ENCODE results near the gene CBX7.
A peak's percentile ranks its signal among the peaks of the same experiment; 100 is the strongest.

The CBX7 gene

DNA sequence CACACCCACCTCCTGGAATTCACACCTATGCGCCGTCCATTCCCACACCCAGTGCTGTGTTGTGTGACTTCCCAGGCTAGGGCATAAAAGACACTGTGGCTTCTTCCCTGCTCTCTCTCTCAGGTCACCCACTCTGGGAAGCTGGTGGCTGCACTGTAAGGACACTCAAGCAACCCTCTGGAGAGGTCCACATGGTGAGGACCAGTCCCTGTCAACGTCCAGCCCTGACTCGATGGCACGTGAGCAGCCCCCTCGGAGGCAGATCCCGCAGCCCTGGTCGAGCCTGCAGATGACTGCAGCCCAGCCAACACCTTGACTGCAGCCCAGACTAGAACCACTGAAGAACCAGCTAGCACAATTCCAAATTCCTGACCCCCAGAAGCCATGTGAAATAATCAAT, 16.2 kb downstream of the CBX7 start:
- H3K4me3 ChIP-seq (replicated peaks; ENCODE audit: low read depth, low read length) = no peak overlapping the region
- DNase-seq (ENCODE audit: extremely low read depth, insufficient read length) = no peak
- H3K36me3 ChIP-seq (ENCODE audit: control insufficient read depth, insufficient read depth, low read length) = peaks cover 3% of the 10 kb centered on the region
- H3K27me3 ChIP-seq (replicated peaks; ENCODE audit: control insufficient read depth, insufficient read depth, low read length) = no peaks in the 10 kb centered on the region
- TF ChIP-seq, protein P1, sequence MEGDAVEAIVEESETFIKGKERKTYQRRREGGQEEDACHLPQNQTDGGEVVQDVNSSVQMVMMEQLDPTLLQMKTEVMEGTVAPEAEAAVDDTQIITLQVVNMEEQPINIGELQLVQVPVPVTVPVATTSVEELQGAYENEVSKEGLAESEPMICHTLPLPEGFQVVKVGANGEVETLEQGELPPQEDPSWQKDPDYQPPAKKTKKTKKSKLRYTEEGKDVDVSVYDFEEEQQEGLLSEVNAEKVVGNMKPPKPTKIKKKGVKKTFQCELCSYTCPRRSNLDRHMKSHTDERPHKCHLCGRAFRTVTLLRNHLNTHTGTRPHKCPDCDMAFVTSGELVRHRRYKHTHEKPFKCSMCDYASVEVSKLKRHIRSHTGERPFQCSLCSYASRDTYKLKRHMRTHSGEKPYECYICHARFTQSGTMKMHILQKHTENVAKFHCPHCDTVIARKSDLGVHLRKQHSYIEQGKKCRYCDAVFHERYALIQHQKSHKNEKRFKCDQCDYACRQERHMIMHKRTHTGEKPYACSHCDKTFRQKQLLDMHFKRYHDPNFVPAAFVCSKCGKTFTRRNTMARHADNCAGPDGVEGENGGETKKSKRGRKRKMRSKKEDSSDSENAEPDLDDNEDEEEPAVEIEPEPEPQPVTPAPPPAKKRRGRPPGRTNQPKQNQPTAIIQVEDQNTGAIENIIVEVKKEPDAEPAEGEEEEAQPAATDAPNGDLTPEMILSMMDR (IDR thresholded peaks at IDR 0.05; ENCODE audit: insufficient read depth, low read length, poor library complexity, severe bottlenecking) = no peak

DNA sequence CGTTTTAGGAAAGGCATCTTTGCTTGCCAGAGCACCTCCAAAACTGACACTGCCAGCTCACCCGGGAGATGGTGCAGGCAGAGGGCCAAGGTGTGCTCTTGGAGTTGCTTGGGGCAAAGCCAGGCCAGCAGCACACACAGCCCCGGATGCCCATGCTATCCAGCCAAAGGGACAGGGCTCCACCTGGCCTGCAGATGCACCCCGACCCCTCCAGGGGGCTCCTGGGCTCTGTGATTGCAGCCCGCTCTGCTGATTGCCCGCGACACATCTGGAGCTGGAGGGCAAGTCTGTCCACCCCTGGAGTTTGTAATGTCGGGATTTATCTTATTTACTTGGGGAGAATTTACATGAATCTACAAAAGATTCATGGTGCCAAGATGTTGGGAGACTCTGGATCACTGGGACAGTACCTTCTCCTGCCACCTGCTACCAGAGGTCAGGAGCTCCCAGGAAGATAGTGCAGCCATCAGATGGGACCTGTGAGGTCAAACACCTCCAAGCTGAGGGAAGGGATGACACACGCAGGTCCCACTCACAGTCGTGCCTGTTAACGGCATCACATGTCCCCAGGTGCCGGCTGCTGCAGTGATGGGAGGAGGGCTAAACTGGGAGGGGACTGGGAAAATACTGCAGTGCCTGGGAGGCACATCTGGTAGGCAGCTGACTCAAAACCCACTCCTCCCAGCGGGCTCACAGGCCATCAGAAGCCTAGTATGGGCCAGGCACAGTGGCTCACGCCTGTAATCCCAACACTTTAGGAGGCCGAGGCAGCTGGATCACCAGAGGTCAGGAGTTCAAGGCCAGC, 17.2 kb downstream of the CBX7 start:
- Histone ChIP-seq H3K36me3 (ENCODE audit: control insufficient read depth, insufficient read depth, low read length) (peaks cover 3% of the 10 kb centered on the region), H3K27me3 (replicated peaks; ENCODE audit: control insufficient read depth, insufficient read depth, low read length) (no peaks in the 10 kb centered on the region), H3K4me3 (replicated peaks; ENCODE audit: low read depth, low read length) (no peak overlapping the region)
- TF ChIP-seq, protein P1 (IDR thresholded peaks at IDR 0.05; ENCODE audit: insufficient read depth, low read length, poor library complexity, severe bottlenecking) = peak; percentile 79
- no peak for DNase-seq (ENCODE audit: extremely low read depth, insufficient read length)

- TF ChIP-seq, protein P1 (IDR thresholded peaks at IDR 0.05; ENCODE audit: insufficient read depth, low read length, poor library complexity, severe bottlenecking) = no peak
- Histone ChIP-seq H3K27me3 (replicated peaks; ENCODE audit: control insufficient read depth, insufficient read depth, low read length) (no peaks in the 10 kb centered on the region), H3K4me3 (replicated peaks; ENCODE audit: low read depth, low read length) (no peak overlapping the region), H3K36me3 (ENCODE audit: control insufficient read depth, insufficient read depth, low read length) (no peaks in the 10 kb centered on the region; the same call in none of the 2 replicates)
- DNase-seq (ENCODE audit: extremely low read depth, insufficient read length) = no peak
Observed at GRCh38 chr22:39134366-39135091, 18.0 kb downstream of the CBX7 start.

- Histone ChIP-seq H3K27me3 (replicated peaks; ENCODE audit: control insufficient read depth, insufficient read depth, low read length) (no peaks in the 10 kb centered on the region), H3K4me3 (replicated peaks; ENCODE audit: low read depth, low read length) (no peak overlapping the region), H3K36me3 (ENCODE audit: control insufficient read depth, insufficient read depth, low read length) (no peaks in the 10 kb centered on the region; the same call in none of the 2 replicates)
- TF ChIP-seq, protein P1 (IDR thresholded peaks at IDR 0.05; ENCODE audit: insufficient read depth, low read length, poor library complexity, severe bottlenecking) = no peak
- no peak for DNase-seq (ENCODE audit: extremely low read depth, insufficient read length)
Observed at GRCh38 chr22:39133871-39134270, 18.6 kb downstream of the CBX7 start.

DNA sequence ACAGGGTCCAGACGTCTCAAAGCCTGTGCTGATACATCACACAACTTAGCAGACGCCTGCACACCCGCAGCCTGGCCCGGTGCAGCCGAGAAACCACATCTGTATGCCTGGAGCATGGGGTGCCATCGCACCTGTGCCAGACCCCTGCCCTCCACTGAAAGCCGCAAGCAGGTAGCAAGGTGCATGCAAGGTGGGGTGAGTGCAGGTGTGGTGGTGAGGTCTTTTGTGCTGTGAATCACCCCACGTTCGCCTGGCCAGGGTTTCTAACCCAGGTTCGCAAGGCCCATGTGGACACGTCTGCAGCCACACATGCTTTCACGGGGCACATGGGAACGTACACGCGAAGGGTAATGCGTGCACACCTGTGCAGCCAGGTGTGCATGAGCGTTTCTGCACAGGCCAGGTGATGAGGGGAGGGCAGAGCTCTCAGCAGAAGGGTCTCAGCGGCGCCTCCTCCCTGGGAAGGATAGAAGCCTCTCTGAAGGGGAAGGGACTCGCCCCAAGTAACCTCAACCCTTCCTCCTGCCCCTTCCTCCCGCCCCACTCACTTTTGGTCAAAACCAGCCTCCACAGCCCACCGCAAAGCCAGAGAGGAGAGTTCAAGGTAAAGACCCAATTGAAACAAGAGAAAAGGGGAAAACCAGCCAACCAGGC, 19.5 kb downstream of the CBX7 start:
- H3K4me3 ChIP-seq (replicated peaks; ENCODE audit: low read depth, low read length) = no peak overlapping the region
- H3K36me3 ChIP-seq (ENCODE audit: control insufficient read depth, insufficient read depth, low read length) = no peaks in the 10 kb centered on the region; the same call in none of the 2 replicates
- TF ChIP-seq, protein P1 (IDR thresholded peaks at IDR 0.05; ENCODE audit: insufficient read depth, low read length, poor library complexity, severe bottlenecking) = no peak
- no peaks in the 10 kb centered on the region for H3K27me3 ChIP-seq (replicated peaks; ENCODE audit: control insufficient read depth, insufficient read depth, low read length)
- no peak for DNase-seq (ENCODE audit: extremely low read depth, insufficient read length)
